SU-DHL-6 (cell line): ENCODE data around the gene ZBTB44.

ENCODE experiments used
- H2AFZ ChIP-seq: fragments of 200-600 bp; sonication (generic); 2 replicates; pipeline ENCODE4 v1.6.1; 2014; ENCODE audit warnings: low read depth, mild to moderate bottlenecking, moderate library complexity, mixed read lengths, antibody characterized with exemption, low read length; ENCODE audit not compliant: severe bottlenecking
- H3F3A ChIP-seq: fragments of 200-600 bp; shearing (Covaris generic); 2 replicates; pipeline ENCODE4 v1.6.0; 2016; ENCODE audit warnings: antibody characterized with exemption, mild to moderate bottlenecking; ENCODE audit not compliant: insufficient read depth
- H3K27ac ChIP-seq: fragments of 200-600 bp; sonication (generic); 2 replicates; pipeline ENCODE4 v1.5.1; 2016; ENCODE audit warnings: low read depth, mild to moderate bottlenecking, low read length, moderate library complexity, mixed read lengths
- H3K27me3 ChIP-seq: fragments of 200-600 bp; sonication (generic), shearing (Covaris generic); 2 replicates; pipeline ENCODE4 v1.6.0; 2014; ENCODE audit warnings: mild to moderate bottlenecking, low read length
- H3K36me3 ChIP-seq: fragments of 200-600 bp; sonication (generic); 2 replicates; pipeline ENCODE4 v1.6.1; 2014; ENCODE audit warnings: mild to moderate bottlenecking, low read length, mixed read lengths
- H3K4me2 ChIP-seq: fragments of 300-600, 200-600 bp; shearing (Covaris generic), sonication (generic); 2 replicates; pipeline ENCODE4 v1.6.0; 2014; ENCODE audit warnings: low read length, low read depth, mild to moderate bottlenecking; ENCODE audit not compliant: poor library complexity, severe bottlenecking
- H3K4me3 ChIP-seq: fragments of 200-600 bp; sonication (generic); 2 replicates; pipeline ENCODE4 v1.5.1; 2014; ENCODE audit warnings: antibody characterized with exemption, low read length, mild to moderate bottlenecking, mixed read lengths; ENCODE audit not compliant: insufficient read depth, poor library complexity, severe bottlenecking
- H3K79me2 ChIP-seq: fragments of 200-600 bp; sonication (generic); 2 replicates; pipeline ENCODE4 v1.6.1; 2014; ENCODE audit warnings: mild to moderate bottlenecking, low read length, moderate library complexity; ENCODE audit not compliant: insufficient read depth
- H3K9ac ChIP-seq: fragments of 200-600 bp; sonication (generic); 2 replicates; pipeline ENCODE4 v1.7.0; 2014; ENCODE audit warnings: mild to moderate bottlenecking, low read length
- H3K9me2 ChIP-seq: fragments of 200-600 bp; sonication (generic); replicated peaks from 2 replicates; pipeline ENCODE4 v1.6.1; 2014; ENCODE audit warnings: low read length; ENCODE audit not compliant: insufficient read depth
- H3K9me3 ChIP-seq: fragments of 200-600 bp; sonication (generic); 2 replicates; pipeline ENCODE4 v1.6.1; 2014; ENCODE audit warnings: low read length, mixed read lengths; ENCODE audit not compliant: insufficient read depth
- H4K20me1 ChIP-seq: fragments of 200-600 bp; sonication (generic); 2 replicates; pipeline ENCODE4 v1.6.1; 2014; ENCODE audit warnings: low read depth, mild to moderate bottlenecking, antibody characterized with exemption, low read length, moderate library complexity, mixed read lengths
- CTCF ChIP-seq: fragments of 200-600 bp; sonication (generic); IDR thresholded peaks from one replicate; pipeline ENCODE4 v1.5.1; 2017; ENCODE audit warnings: antibody characterized with exemption, mild to moderate bottlenecking, low read length, moderate library complexity; ENCODE audit not compliant: insufficient read depth, poor library complexity, severe bottlenecking
- EZH2phosphoT487 ChIP-seq: fragments of 200-600 bp; sonication (generic), shearing (Covaris generic); conservative IDR thresholded peaks from 2 replicates; pipeline ENCODE4 v1.6.1; 2018; ENCODE audit warnings: mild to moderate bottlenecking, antibody characterized with exemption, low read length, moderate library complexity, mixed read lengths

The ZBTB44 gene

GRCh38 chr11:130190371-130190881 lies 124.3 kb downstream of the ZBTB44 start:
- no peak overlapping the region for H3K27ac ChIP-seq
- H3K9me2 ChIP-seq, result no peaks in the 10 kb centered on the region
- peaks cover 41% of the 10 kb centered on the region for H3K79me2 ChIP-seq
- no peak overlapping the region for H3K4me3 ChIP-seq
- H3K9me3 ChIP-seq, result no peaks in the 10 kb centered on the region
- no peaks in the 10 kb centered on the region for H3F3A ChIP-seq
- no peak overlapping the region for H2AFZ ChIP-seq
- no peak overlapping the region for H3K4me2 ChIP-seq
- H3K27me3 ChIP-seq, result no peaks in the 10 kb centered on the region
- no peak overlapping the region for H3K9ac ChIP-seq
- TF ChIP-seq EZH2phosphoT487 (no peak), CTCF (no peak)
- H3K36me3 ChIP-seq, result no peaks in the 10 kb centered on the region
- no peaks in the 10 kb centered on the region for H4K20me1 ChIP-seq

- Histone ChIP-seq H3F3A (no peaks in the 10 kb centered on the region), H3K36me3 (no peaks in the 10 kb centered on the region), H3K4me2 (no peak overlapping the region), H3K27me3 (no peaks in the 10 kb centered on the region), H3K9me2 (no peaks in the 10 kb centered on the region), H3K9ac (no peak overlapping the region), H2AFZ (no peak overlapping the region), H3K27ac (no peak overlapping the region), H4K20me1 (no peaks in the 10 kb centered on the region), H3K79me2 (peaks cover 49% of the 10 kb centered on the region), H3K4me3 (no peak overlapping the region), H3K9me3 (no peaks in the 10 kb centered on the region)
- TF ChIP-seq CTCF (no peak), EZH2phosphoT487 (no peak)
These were observed 125.1 kb downstream of the ZBTB44 start for GRCh38 chr11:130189492-130190210.

GRCh38 chr11:130188585-130189347 lies 126.0 kb downstream of the ZBTB44 start:
- Histone ChIP-seq H3K4me3 (no peak overlapping the region), H3K79me2 (peaks cover 58% of the 10 kb centered on the region), H2AFZ (no peak overlapping the region), H3K9ac (no peak overlapping the region), H3F3A (no peaks in the 10 kb centered on the region; the same call in 1 of the 2 replicates), H3K36me3 (no peaks in the 10 kb centered on the region), H3K27me3 (no peaks in the 10 kb centered on the region), H3K4me2 (no peak overlapping the region), H4K20me1 (no peaks in the 10 kb centered on the region), H3K9me2 (no peaks in the 10 kb centered on the region), H3K9me3 (no peaks in the 10 kb centered on the region), H3K27ac (no peak overlapping the region)
- TF ChIP-seq CTCF (no peak), EZH2phosphoT487 (no peak)
